SK-N-SH treated with all-trans-retinoic acid at 6 μM for 48 hours (cell line): ENCODE results near the gene C1GALT1.

Experiments used
- ATAC-seq: fragments of 200-7000 bp; cut with Tn5 transposase; 3 replicates; pipeline ENCODE4 v1.9.1; 2020; ENCODE audit warnings: mild to moderate bottlenecking, moderate library complexity
- ARNTL ChIP-seq: fragments of 450-650 bp; formaldehyde crosslinking; IDR thresholded peaks from 2 replicates; pipeline ENCODE4 v1.5.0; 2020; ENCODE audit warnings: low read depth, mild to moderate bottlenecking, moderate library complexity, borderline replicate concordance
- CREB5 ChIP-seq: fragments of 250-450 bp; sonication (Bioruptor Pico); IDR thresholded peaks from 2 replicates; pipeline ENCODE4 v1.5.1; 2020; ENCODE audit warnings: low read depth, mild to moderate bottlenecking, moderate library complexity
- CSDC2 ChIP-seq: fragments of 250-450 bp; sonication (Bioruptor Pico); IDR thresholded peaks from 2 replicates; pipeline ENCODE4 v1.5.0; 2020; ENCODE audit warnings: mild to moderate bottlenecking, moderate library complexity
- ESRRG ChIP-seq: fragments of 250-450 bp; sonication (Bioruptor Pico); IDR thresholded peaks from 2 replicates; pipeline ENCODE4 v1.6.1; 2021; ENCODE audit warnings: mild to moderate bottlenecking
- GLIS3 ChIP-seq: fragments of 250-450 bp; sonication (Bioruptor Pico); IDR thresholded peaks from 2 replicates; pipeline ENCODE4 v1.5.0; 2020; ENCODE audit warnings: mild to moderate bottlenecking, moderate library complexity
- ISL1 ChIP-seq: fragments of 250-450 bp; sonication (Bioruptor Pico); IDR thresholded peaks from 2 replicates; pipeline ENCODE4 v2.1.2; 2022; ENCODE audit warnings: mild to moderate bottlenecking, moderate library complexity
- OSR1 ChIP-seq: fragments of 250-450 bp; sonication (Bioruptor Pico); IDR thresholded peaks from 2 replicates; pipeline ENCODE4 v1.8.0; 2022; ENCODE audit warnings: moderate library complexity, mild to moderate bottlenecking, inconsistent platforms
- PATZ1 ChIP-seq: fragments of 250-450 bp; sonication (Bioruptor Pico); IDR thresholded peaks from 2 replicates; pipeline ENCODE4 v1.8.0; 2020; ENCODE audit warnings: mild to moderate bottlenecking, moderate library complexity, borderline replicate concordance
- PPARA ChIP-seq: fragments of 250-450 bp; sonication (Bioruptor Pico); IDR thresholded peaks from 2 replicates; pipeline ENCODE4 v1.5.0; 2020; ENCODE audit warnings: mild to moderate bottlenecking, borderline replicate concordance
- RARB ChIP-seq: fragments of 250-450 bp; sonication (Bioruptor Pico); IDR thresholded peaks from 2 replicates; pipeline ENCODE4 v1.8.0; 2021; ENCODE audit warnings: mild to moderate bottlenecking, moderate library complexity
- SNAI2 ChIP-seq: fragments of 250-450 bp; sonication (Bioruptor Pico); IDR thresholded peaks from 2 replicates; pipeline ENCODE4 v1.5.0; 2020; ENCODE audit warnings: mild to moderate bottlenecking, moderate library complexity
- ZC3H10 ChIP-seq: fragments of 250-450 bp; sonication (Bioruptor Pico); IDR thresholded peaks from 2 replicates; pipeline ENCODE4 v1.5.1; 2021; ENCODE audit warnings: mild to moderate bottlenecking, moderate library complexity
- ZFP3 ChIP-seq: fragments of 250-450 bp; sonication (Bioruptor Pico); IDR thresholded peaks from 2 replicates; pipeline ENCODE4 v1.5.0; 2020; ENCODE audit warnings: mild to moderate bottlenecking, moderate library complexity
- ZNF565 ChIP-seq: fragments of 450-650 bp; formaldehyde crosslinking; conservative IDR thresholded peaks from 2 replicates; pipeline ENCODE4 v1.5.0; 2020; ENCODE audit warnings: low read depth, mild to moderate bottlenecking, moderate library complexity
- ZNF70 ChIP-seq: fragments of 450-650 bp; formaldehyde crosslinking; IDR thresholded peaks from 2 replicates; pipeline ENCODE4 v1.5.0; 2020; ENCODE audit warnings: mild to moderate bottlenecking, moderate library complexity
- ZNF8 ChIP-seq: fragments of 450-650 bp; formaldehyde crosslinking; IDR thresholded peaks from 2 replicates; pipeline ENCODE4 v1.5.0; 2020; ENCODE audit warnings: mild to moderate bottlenecking, moderate library complexity
- TF ChIP-seq, protein P1 (sequence below): fragments of 250-450 bp; sonication (Bioruptor Pico); IDR thresholded peaks from 2 replicates; pipeline ENCODE4 v1.5.0; 2020; ENCODE audit warnings: mild to moderate bottlenecking, moderate library complexity
- TF ChIP-seq, protein P2 (sequence below): fragments of 250-450 bp; sonication (Bioruptor Pico); IDR thresholded peaks from 2 replicates; pipeline ENCODE4 v1.8.0; 2021; ENCODE audit warnings: low read depth, mild to moderate bottlenecking, moderate library complexity, borderline replicate concordance

Gene C1GALT1

GRCh38 chr7:7203813-7204575 is 21.6 kb downstream of the C1GALT1 start (continued):
- TF ChIP-seq CREB5 (CRISPR knock-in tag), result no peak

DNA sequence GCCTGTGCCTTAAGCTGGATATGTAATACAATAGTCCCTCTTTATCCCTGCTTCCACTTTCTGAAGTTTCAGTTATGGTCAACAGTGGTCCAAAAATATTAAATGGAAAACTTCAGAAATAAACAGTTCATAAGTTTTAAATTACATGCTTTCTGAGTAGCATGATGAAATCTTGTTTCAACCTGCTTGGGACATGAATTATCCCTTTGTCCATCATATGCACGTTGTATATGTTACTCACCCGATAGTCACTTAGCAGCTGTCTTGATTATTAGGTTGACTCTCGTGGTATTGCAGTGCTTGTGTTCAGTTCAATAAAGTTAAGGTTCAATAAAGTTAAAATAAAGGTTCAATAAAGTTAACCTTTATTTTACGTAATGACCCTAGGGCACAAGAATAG is 25.5 kb downstream of the C1GALT1 start:
- no peak for ATAC-seq
- TF ChIP-seq OSR1 (CRISPR knock-in tag), result no peak
- no peak for TF ChIP-seq ZNF565 (CRISPR knock-in tag)
- no peak for TF ChIP-seq GLIS3
- no peak for TF ChIP-seq CREB5 (CRISPR knock-in tag)
- TF ChIP-seq ESRRG (CRISPR knock-in tag), result no peak
- no peak for TF ChIP-seq ISL1 (CRISPR knock-in tag)
- TF ChIP-seq ZFP3 (CRISPR knock-in tag), result no peak
- TF ChIP-seq, protein P1, sequence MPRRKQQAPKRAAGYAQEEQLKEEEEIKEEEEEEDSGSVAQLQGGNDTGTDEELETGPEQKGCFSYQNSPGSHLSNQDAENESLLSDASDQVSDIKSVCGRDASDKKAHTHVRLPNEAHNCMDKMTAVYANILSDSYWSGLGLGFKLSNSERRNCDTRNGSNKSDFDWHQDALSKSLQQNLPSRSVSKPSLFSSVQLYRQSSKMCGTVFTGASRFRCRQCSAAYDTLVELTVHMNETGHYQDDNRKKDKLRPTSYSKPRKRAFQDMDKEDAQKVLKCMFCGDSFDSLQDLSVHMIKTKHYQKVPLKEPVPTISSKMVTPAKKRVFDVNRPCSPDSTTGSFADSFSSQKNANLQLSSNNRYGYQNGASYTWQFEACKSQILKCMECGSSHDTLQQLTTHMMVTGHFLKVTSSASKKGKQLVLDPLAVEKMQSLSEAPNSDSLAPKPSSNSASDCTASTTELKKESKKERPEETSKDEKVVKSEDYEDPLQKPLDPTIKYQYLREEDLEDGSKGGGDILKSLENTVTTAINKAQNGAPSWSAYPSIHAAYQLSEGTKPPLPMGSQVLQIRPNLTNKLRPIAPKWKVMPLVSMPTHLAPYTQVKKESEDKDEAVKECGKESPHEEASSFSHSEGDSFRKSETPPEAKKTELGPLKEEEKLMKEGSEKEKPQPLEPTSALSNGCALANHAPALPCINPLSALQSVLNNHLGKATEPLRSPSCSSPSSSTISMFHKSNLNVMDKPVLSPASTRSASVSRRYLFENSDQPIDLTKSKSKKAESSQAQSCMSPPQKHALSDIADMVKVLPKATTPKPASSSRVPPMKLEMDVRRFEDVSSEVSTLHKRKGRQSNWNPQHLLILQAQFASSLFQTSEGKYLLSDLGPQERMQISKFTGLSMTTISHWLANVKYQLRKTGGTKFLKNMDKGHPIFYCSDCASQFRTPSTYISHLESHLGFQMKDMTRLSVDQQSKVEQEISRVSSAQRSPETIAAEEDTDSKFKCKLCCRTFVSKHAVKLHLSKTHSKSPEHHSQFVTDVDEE (CRISPR knock-in tag), result no peak
- TF ChIP-seq, protein P2, sequence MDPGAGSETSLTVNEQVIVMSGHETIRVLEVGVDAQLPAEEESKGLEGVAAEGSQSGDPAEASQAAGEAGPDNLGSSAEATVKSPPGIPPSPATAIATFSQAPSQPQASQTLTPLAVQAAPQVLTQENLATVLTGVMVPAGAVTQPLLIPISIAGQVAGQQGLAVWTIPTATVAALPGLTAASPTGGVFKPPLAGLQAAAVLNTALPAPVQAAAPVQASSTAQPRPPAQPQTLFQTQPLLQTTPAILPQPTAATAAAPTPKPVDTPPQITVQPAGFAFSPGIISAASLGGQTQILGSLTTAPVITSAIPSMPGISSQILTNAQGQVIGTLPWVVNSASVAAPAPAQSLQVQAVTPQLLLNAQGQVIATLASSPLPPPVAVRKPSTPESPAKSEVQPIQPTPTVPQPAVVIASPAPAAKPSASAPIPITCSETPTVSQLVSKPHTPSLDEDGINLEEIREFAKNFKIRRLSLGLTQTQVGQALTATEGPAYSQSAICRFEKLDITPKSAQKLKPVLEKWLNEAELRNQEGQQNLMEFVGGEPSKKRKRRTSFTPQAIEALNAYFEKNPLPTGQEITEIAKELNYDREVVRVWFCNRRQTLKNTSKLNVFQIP (CRISPR knock-in tag), result no peak
- TF ChIP-seq PATZ1 (CRISPR knock-in tag), result no peak

DNA sequence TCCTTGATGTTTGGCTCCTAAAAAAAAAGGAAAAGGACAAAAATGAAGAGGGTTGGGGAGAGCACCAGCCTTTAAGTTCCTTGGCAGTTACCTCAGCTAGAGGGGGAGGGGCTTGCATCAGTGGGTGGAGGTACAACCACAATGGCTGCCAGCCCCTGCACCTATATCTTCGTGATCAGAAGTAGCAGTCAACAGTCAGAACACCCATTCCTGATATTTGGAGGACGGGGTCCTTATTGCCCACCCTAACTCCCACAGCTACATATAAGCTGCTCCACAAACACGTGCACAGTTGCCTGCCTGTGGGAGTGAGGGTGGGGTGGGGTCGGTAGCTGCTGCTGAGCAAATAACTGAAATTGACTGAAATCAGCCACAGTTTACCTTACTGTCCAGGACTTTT is 26.2 kb downstream of the C1GALT1 start:
- TF ChIP-seq, protein P1 (CRISPR knock-in tag), result no peak
- no peak for TF ChIP-seq PPARA
- TF ChIP-seq ZNF565 (CRISPR knock-in tag), result no peak
- TF ChIP-seq PATZ1 (CRISPR knock-in tag), result no peak
- no peak for TF ChIP-seq ZNF70
- TF ChIP-seq CREB5 (CRISPR knock-in tag), result no peak
- no peak for TF ChIP-seq ARNTL
- TF ChIP-seq ZC3H10 (CRISPR knock-in tag), result no peak
- TF ChIP-seq RARB (CRISPR knock-in tag), result no peak
- TF ChIP-seq SNAI2 (CRISPR knock-in tag), result no peak
- TF ChIP-seq GLIS3, result no peak
- TF ChIP-seq CSDC2, result no peak
- no peak for TF ChIP-seq ESRRG (CRISPR knock-in tag)
- TF ChIP-seq ZNF8, result no peak
- TF ChIP-seq, all 23 proteins: peak for 0
- no peak for ATAC-seq
